GM12878 (cell line): ENCODE data around the gene JMJD4. TPM values are rescaled to one million over a fixed set of nuclear protein-coding genes. Genes with fewer than 3 reads are reported as not detected.
A peak's percentile ranks its signal among the peaks of the same experiment; 100 is the strongest.

Experiments
- ATAC-seq: fragments of 200-7000 bp; cut with Tn5 transposase; 3 replicates; pipeline ENCODE4 v1.9.1; 2020; ENCODE audit warnings: mild to moderate bottlenecking, moderate library complexity
- BruUV-seq: library from RNA; stranded (reverse); fragments of 400-500 nt; replicated peaks from 2 replicates; lab custom pipeline; 2021; lab: Mats Ljungman, UMichigan
- CTCF ChIA-PET: fragments of 300-600 bp; sonication (Branson Sonifier 250); formaldehyde crosslinking; extraction: SDS; loops from one replicate; lab custom pipeline; 2021; ENCODE audit warnings: inconsistent platforms; lab: Yijun Ruan, JAX
- POLR2A ChIA-PET: fragments of 350-600 bp; formaldehyde crosslinking; extraction: SDS; loops from one replicate; lab custom pipeline; 2021; ENCODE audit warnings: inconsistent platforms; lab: Charles Lee
- RAD21 ChIA-PET: fragments of 300-600 bp; sonication (Branson Sonifier 250); formaldehyde crosslinking; loops from one replicate; lab custom pipeline; 2023; ENCODE audit warnings: antibody characterized with exemption; ENCODE audit not compliant: unreplicated experiment; lab: Charles Lee
- SMC1A ChIA-PET: fragments of 300-600 bp; sonication (Branson Sonifier 250); formaldehyde crosslinking; loops from one replicate; lab custom pipeline; 2023; ENCODE audit not compliant: unreplicated experiment, uncharacterized antibody; lab: Charles Lee
- DNase-seq: peaks from one replicate; pipeline ENCODE4 v3.0.0-alpha.2; 2011; ENCODE audit warnings: low read depth, low spot score
- FAIRE-seq: peaks from 3 replicates; lab custom pipeline; 2011; peaks lifted over from hg19 to GRCh38; lab: Jason Lieb, UNC
- H2AFZ ChIP-seq: 2 replicates; pipeline ENCODE4 v1.6.0; 2011; ENCODE audit warnings: low read depth, low read length, control low read depth; ENCODE audit not compliant: control insufficient read depth
- H3K27ac ChIP-seq: 2 replicates; pipeline ENCODE4 v1.5.1; 2011; ENCODE audit warnings: control low read depth; ENCODE audit not compliant: control insufficient read depth, insufficient read depth
- H3K27me3 ChIP-seq, 2 experiments: replicated peaks in 1 of 2; 2 replicates each; pipeline versions ENCODE4 v1.6.0 to v1.6.1; 2011; ENCODE audit warnings: low read length in 1 of 2; ENCODE audit not compliant: control insufficient read depth in 2 of 2, insufficient read depth in 2 of 2
- H3K36me3 ChIP-seq, 2 experiments: 2 replicates each; pipeline ENCODE4 v1.5.1; 2011; ENCODE audit warnings: low read length in 1 of 2; ENCODE audit not compliant: control insufficient read depth in 2 of 2, insufficient read depth in 2 of 2
- H3K4me1 ChIP-seq: 2 replicates; pipeline ENCODE4 v1.6.1; 2011; ENCODE audit warnings: mild to moderate bottlenecking, low read length, moderate library complexity, mixed read lengths; ENCODE audit not compliant: control insufficient read depth, insufficient read depth
- H3K4me2 ChIP-seq: 2 replicates; pipeline ENCODE4 v1.6.0; 2011; ENCODE audit warnings: control low read depth; ENCODE audit not compliant: control insufficient read depth, insufficient read depth
- H3K4me3 ChIP-seq: fragments of 200-600 bp; sonication (generic); 2 replicates; pipeline ENCODE4 v1.5.1; 2016
- H3K79me2 ChIP-seq: 2 replicates; pipeline ENCODE4 v1.6.0; 2011; ENCODE audit warnings: low read length; ENCODE audit not compliant: control insufficient read depth, insufficient read depth
- H3K9ac ChIP-seq: 2 replicates; pipeline ENCODE4 v1.8.0; 2011; ENCODE audit warnings: low read length, control low read depth, mixed read lengths; ENCODE audit not compliant: control insufficient read depth, insufficient read depth
- H3K9me3 ChIP-seq: replicated peaks from 3 replicates; pipeline ENCODE4 v1.5.1; 2011; ENCODE audit warnings: mild to moderate bottlenecking, low read length; ENCODE audit not compliant: control insufficient read depth, insufficient read depth
- H4K20me1 ChIP-seq: 2 replicates; pipeline ENCODE4 v1.6.0; 2011; ENCODE audit not compliant: control insufficient read depth, insufficient read depth
- ATF7 ChIP-seq: fragments of 450-650 bp; IDR thresholded peaks from 2 replicates; pipeline ENCODE4 v1.6.1; 2016; ENCODE audit warnings: low read depth, mild to moderate bottlenecking
- DPF2 ChIP-seq: fragments of 450-650 bp; IDR thresholded peaks from 2 replicates; pipeline ENCODE4 v1.6.1; 2017; ENCODE audit warnings: mild to moderate bottlenecking
- FOS ChIP-seq: IDR thresholded peaks from 3 replicates; pipeline ENCODE4 v1.6.1; 2011; ENCODE audit warnings: borderline replicate concordance; ENCODE audit not compliant: insufficient read length; ENCODE audit errors: extremely low read depth
- MEF2A ChIP-seq: IDR thresholded peaks from 2 replicates; pipeline ENCODE4 v1.6.1; 2011; ENCODE audit warnings: low read depth, mild to moderate bottlenecking, low read length, moderate library complexity; ENCODE audit not compliant: insufficient read depth
- PRDM15 ChIP-seq: fragments of 450-650 bp; formaldehyde crosslinking; IDR thresholded peaks from 2 replicates; pipeline ENCODE4 v1.4.0; 2020; ENCODE audit warnings: mild to moderate bottlenecking, moderate library complexity
- SIX5 ChIP-seq: IDR thresholded peaks from 2 replicates; pipeline ENCODE4 v1.6.1; 2011; ENCODE audit warnings: mild to moderate bottlenecking, low read depth, low read length, moderate library complexity; ENCODE audit not compliant: severe bottlenecking
- SKIL ChIP-seq: fragments of 450-650 bp; IDR thresholded peaks from 2 replicates; pipeline ENCODE4 v1.6.1; 2017; ENCODE audit warnings: mild to moderate bottlenecking, low read depth, inconsistent platforms; ENCODE audit not compliant: poor library complexity, severe bottlenecking
- ZNF274 ChIP-seq: IDR thresholded peaks from one replicate; pipeline ENCODE4 v1.8.0; 2011; ENCODE audit not compliant: insufficient read length, insufficient read depth
- WGBS: methylation state at CpG from one replicate; pipeline ENCODE4 v1.1.6; 2016; ENCODE audit warnings: low lambda C conversion rate; ENCODE audit not compliant: insufficient replicate concordance, insufficient coverage; ENCODE audit errors: missing lambda C conversion rate; 5-methylcytosine and 5-hydroxymethylcytosine counted together
- in situ Hi-C: fragments of 300-500 bp; cut with MboI; formaldehyde crosslinking; loops from 9 replicates; pipeline ENCODE4 v1.14.3; 2018; ENCODE audit warnings: mixed read lengths
- intact Hi-C: fragments of 100-400 bp; cut with micrococcal nuclease; formaldehyde crosslinking; loops from one replicate; pipeline ENCODE4 v1.14.2; 2022; ENCODE audit not compliant: unreplicated experiment
- polyA plus RNA-seq, 11 experiments: library from polyadenylated mRNA; depleted of rRNA in 4 of 11; unstranded in 6 of 11; stranded (reverse) in 5 of 11; fragments of >200 nt; fragmentation: Nextera tagmentation in 4 of 11; fragmentation: Illumina TruSeq in 1 of 11; extraction: Ambion mirVana in 4 of 11; extraction: Trizol in 1 of 11; gene quantifications; 1 replicate in 1 of 11; 2 replicates in 10 of 11; pipeline versions ENCODE4 v1.2.1 to v1.2.3, GENCODE V29; 2011 to 2016; ENCODE audit warnings: inconsistent platforms in 2 of 11, missing spikeins in 2 of 11, low read depth in 1 of 11
- total RNA-seq, 4 experiments: library from RNA; depleted of rRNA in 3 of 4; stranded (reverse); fragments of >200 nt in 3 of 4; fragmentation: Illumina TruSeq in 1 of 4; extraction: Trizol in 1 of 4; gene quantifications; 2 replicates each; pipeline versions ENCODE4 v1.2.1 to v1.2.3, GENCODE V29; 2013 to 2021

Gene JMJD4
- total and polyA plus RNA-seq, 10 of the 15 experiments (the other 5 are each of a cell fraction or from before 2014, with no cell fraction given) = 0.89 to 38.3 (median 18.4) TPM

- ChIA-PET CTCF (no interaction called here), SMC1A (no interaction called here), RAD21 (no interaction called here), POLR2A (no interaction called here)
- H3K36me3 ChIP-seq = no peaks in the 10 kb centered on the region
- no peaks in the 10 kb centered on the region for H3K27me3 ChIP-seq
- TF ChIP-seq ATF7 (no peak), SKIL (no peak), FOS (no peak), ZNF274 (peak; percentile 12)
- no peak overlapping the region for H3K27ac ChIP-seq
- H3K79me2 ChIP-seq = no peaks in the 10 kb centered on the region
- H3K4me2 ChIP-seq = no peak overlapping the region
- DNase-seq = no peak
- H2AFZ ChIP-seq = no peak overlapping the region
- ATAC-seq = no peak
- FAIRE-seq = no peak
- no peak overlapping the region for H3K9ac ChIP-seq
- H3K4me3 ChIP-seq = no peak overlapping the region
- 37% methylated on average over 3 of the region's 3 CpGs for WGBS
- in situ Hi-C loops = no loop called here
- H3K9me3 ChIP-seq = peaks cover 3% of the 10 kb centered on the region; the same call in 2 of the 3 replicates
- no peaks in the 10 kb centered on the region for H4K20me1 ChIP-seq
- no peaks in the 10 kb centered on the region for H3K4me1 ChIP-seq
- no TSS peak for BruUV-seq
- intact Hi-C loops = no loop called here
Observed at GRCh38 chr1:227697321-227697864, 37.7 kb downstream of the JMJD4 start.

- BruUV-seq = no TSS peak
- ATAC-seq = no peak
- H3K9me3 ChIP-seq = no peaks in the 10 kb centered on the region; the same call in 1 of the 3 replicates
- in situ Hi-C loops (no loop called here), intact Hi-C loops (no loop called here)
- DNase-seq = no peak
- H3K27me3 ChIP-seq = no peaks in the 10 kb centered on the region
- 60% methylated on average over 8 of the region's 8 CpGs for WGBS
- H3K4me3 ChIP-seq = no peak overlapping the region
- no peaks in the 10 kb centered on the region for H3K79me2 ChIP-seq
- ChIA-PET CTCF (no interaction called here), SMC1A (no interaction called here), RAD21 (no interaction called here), POLR2A (no interaction called here)
- H3K27ac ChIP-seq = no peak overlapping the region
- H2AFZ ChIP-seq = no peak overlapping the region
- H3K4me1 ChIP-seq = no peaks in the 10 kb centered on the region
- FAIRE-seq = no peak
- no peaks in the 10 kb centered on the region for H4K20me1 ChIP-seq
- H3K36me3 ChIP-seq = no peaks in the 10 kb centered on the region
- H3K4me2 ChIP-seq = no peak overlapping the region
- H3K9ac ChIP-seq = no peak overlapping the region
- TF ChIP-seq DPF2 (no peak), SIX5 (no peak), PRDM15 (CRISPR knock-in tag) (no peak), MEF2A (no peak), SKIL (no peak)
Observed at GRCh38 chr1:227685807-227686206, 49.3 kb downstream of the JMJD4 start.
